Glomerular endothelial cell (primary cell): ENCODE results near the gene RPS21. TPM values are rescaled to one million over a fixed set of nuclear protein-coding genes. Genes with fewer than 3 reads are reported as not detected.

Experiments
- DNase-seq: peaks from one replicate; pipeline ENCODE4 v3.0.0-alpha.2; 2011; ENCODE audit warnings: low read depth, low spot score; ENCODE audit errors: extremely low read depth
- total RNA-seq: library from RNA; depleted of rRNA; stranded (reverse); fragments of >200 nt; gene quantifications from 2 replicates; pipeline ENCODE4 v1.2.3, GENCODE V29; 2015

RPS21 gene
- 1,159 and 2,475 TPM in 2 replicates for total RNA-seq

DNA sequence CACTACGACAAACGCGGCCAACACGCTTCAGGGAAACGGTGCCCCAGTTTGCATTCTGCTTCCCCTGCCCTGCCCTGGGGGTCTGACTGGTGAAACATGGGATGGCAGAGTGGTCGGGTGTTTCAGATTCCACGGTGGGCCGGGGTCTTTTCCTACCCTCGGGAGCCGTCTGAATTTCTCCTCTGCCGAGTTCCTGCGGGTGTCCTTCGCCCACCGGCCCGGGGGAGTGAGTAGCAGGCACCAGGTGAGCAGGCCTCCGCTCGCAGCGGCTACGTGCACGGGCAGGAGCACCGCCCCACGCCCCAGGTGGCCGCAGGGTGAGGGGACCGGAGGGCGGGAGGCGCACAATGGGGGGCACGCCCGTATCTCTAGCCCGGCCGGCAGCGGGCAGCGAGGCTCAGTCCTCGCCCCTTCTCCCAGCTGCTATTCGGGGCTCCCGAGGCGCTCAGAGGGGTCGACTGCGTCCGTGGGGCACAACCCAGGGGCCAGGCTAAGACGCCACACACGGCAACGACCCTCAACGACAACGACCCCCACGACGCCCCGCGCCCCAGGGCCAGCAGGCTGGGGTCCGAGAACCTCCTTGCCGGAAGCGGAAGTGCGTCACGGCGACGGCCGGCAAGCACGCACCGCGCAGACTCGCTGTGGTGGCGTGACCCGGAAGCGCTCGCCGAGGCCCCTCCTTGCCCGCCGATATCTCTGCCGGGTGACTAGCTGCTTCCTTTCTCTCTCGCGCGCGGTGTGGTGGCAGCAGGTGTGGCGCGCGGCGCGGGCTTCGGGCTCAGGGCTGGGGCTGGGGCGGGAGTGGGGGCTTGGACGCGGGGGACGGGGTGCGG lies at the start of gene RPS21:
Gene RPS21, plus strand, starts transcription at position 721 of the 836 bp plus-strand sequence. CDS start 236 bp downstream, outside the sequence.
- DNase-seq, result no peak

DNA sequence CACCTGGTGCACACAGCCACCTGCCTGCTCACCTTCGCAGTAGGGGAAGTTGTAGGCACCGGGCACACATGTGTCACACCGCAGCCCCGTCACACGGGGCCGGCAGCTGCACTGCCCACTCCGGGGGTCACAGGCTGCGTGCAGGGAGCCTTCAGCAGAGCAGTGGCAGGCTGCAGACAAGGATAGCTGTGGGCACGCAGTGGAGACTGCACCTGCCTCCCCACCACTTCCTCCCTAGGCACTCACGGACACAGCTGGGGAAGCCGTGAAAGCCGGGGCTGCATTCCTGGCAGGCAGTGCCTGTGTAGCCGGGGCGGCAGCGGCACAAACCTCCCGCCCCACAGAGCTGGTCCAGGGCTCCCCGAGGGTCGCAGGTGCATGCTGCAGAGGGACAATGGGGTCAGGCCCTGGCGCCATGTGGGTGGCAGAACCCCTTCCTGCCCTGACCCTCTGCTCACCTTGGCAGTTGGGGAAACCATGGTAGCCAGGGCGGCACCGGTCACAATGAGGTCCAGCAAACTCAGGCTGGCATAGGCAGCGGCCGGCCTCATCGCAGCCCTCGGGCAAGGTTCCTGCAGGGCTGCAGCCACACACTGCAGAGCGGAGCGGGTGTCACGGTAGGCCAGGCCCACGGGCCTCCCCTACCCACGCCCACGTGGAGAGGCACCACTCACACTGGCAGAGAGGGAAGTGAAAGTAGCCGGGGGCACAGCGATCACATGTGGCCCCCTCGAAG lies 49.2 kb upstream of the RPS21 start:
- no peak for DNase-seq

DNA sequence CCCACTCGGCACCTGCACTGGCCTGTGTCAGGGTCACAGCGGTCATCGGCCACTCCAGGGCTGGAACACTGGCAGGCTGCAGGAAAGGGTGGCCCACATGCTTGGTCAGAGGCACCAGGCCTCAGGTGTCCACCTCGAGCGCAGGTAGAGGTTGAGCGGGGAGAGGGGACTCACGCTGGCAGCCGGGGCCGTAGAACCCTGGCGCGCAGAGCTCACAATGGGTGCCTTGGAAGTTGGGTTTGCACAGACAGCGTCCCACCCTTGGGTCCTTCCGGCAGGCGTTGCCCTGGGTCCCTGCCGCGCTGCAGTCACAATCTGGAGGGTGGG lies 48.6 kb upstream of the RPS21 start:
- DNase-seq, result no peak

DNA sequence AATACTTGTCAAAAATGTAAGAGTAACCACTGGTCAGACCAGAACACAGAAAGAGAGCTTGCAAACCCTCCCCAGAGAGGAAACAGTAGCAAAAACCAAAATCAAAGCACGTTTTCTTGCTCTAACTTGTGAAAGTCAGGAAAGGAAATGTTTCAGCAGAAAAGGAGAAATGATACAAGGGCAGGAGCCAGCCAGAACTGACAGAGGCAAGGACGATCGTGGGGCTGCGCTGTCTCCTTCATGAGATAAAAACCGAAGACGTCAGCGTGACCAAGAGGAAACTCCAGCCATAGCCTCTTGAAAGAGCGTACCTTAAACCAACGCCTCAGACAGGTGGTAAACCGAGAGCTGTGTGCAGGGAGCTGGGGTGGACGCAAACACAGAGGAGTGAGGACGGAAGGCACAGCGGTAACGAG lies 47.2 kb upstream of the RPS21 start:
- DNase-seq, result no peak

DNA sequence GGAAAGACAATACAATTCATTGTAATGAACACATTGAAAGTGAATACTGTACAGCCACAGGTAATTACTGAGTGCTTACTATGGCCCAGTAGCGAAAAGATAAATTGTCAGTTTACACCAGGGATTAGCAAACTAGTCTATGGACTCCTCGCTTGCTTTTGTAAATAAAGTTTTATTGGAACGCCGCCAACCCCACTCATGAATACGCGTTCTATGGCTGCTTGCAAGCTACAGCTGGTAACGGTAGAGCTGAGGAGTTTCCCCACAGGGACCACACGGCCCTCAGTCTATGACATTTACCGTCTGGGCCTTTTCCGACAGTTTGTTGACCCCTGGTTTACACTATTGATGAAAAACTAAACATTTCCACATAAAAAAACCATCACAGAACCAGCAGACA lies 44.0 kb upstream of the RPS21 start:
- no peak for DNase-seq

DNA sequence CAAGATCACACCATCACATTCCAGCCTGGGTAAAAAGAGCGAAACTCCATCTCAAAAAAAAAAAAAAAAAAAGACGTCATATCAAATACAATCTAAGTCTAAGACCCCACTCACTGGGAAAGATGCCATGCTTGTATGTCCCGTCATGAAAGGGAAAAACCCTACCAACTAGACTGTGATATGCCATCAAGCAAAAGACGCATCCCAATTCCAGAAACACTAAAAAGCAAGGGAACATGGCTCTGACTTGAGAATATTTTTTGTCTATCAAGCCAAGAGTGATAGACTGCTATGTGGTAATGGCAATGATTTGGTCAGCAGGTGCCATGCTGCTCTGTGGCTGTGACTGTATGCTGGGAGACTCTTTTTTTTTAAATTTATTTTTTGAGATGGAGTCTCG lies 42.8 kb upstream of the RPS21 start:
- no peak for DNase-seq

DNA sequence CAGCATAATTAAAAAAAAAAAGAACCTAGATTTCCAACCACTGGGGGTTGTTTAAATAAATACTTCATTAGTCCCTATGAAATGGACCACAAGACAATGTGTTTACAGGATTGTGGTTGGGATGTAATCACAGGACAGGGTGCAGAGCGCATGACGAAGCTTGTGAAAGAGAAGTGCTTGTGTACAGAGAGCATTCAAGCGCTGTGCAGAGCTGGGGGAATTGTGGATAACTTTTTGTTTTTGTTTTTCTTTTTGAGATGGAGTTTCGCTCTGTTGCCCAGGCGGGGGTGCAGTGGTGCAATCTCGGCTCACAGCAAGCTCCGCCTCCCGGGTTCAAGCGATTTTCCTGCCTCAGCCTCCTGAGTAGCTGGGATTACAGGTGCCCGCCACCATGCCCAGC lies 42.1 kb upstream of the RPS21 start:
- no peak for DNase-seq

DNA sequence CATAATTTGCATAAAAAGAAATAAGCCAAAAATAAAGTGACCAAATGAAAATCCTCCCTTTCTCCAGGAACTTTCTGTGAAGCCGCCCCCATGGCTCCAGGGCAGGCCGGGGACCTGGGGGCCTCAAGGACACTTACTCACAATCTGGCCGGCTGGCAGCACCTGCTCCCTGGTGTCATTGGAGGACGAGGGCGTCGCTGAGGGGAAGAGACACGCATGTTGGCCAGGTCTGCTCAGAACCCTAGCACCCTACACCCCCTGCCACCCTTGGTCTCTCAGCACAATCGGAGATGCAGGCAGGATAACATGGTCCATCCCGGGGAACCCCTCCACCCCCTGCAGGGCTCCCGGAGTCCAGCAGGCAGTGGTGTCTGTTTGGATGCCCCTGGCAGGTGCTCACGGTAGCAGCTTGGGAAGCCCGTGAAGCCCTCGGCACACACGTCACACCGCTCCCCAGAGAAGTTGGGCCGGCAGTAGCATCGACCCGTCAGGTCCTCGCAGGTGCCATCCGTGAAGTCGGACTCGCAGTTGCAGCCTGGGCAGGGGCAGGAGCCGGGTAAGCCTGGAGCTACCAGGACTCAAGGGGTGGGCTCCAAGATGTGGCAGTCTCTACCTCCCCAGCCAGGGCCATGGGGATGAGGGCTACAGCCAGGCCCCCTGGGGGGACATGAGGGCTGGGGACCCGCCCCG lies 41.1 kb upstream of the RPS21 start:
- no peak for DNase-seq

DNA sequence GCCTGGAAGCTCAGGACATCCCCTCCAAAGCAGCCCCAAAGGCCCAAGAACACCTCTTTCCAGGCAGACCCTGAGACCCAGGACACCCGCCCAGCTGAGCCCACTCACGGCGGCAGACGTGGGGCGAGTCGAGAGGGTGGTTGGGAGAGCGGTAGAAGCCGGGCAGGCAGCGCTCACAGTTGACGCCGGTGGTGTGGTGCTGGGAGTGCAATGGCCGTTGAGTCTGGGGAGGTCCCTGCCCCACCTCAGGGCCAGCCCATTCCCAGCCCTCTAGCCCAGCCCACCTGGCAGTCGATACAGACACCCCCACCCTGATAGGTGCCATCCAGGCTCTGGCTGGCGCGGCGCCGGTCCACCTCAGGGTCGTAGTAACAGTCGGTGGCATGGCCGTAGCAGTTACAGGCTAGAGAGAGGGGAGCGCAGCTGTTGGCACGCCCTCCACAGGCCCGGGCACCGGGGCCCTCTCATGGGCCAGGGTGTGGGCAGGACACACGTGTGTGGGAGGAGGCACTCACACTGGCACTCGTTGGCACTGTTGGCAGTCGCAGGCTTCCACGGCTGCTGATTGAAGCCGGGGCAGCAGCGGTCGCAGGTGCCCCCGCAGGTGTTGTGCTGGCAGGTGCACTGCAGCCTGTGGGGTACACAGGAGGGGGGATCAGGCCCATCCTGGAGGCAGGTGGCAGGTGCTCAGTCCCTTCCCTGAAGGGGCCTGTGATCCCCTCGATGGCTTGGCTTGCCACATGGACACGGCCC lies 40.3 kb upstream of the RPS21 start:
- DNase-seq, result no peak

DNA sequence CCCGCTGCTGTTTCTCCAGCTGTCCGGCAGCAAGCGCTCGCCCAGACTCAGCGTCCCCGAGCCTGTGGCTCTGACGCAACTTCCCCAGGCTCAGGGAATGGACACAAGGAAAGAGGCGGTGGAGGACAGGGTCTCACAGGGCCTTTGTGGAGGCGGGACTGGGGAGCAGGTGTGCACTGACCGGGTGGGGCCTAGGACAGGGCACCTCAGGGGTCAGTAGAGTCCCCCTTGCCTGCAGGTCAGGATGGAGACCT lies 39.8 kb upstream of the RPS21 start:
- no peak for DNase-seq

DNA sequence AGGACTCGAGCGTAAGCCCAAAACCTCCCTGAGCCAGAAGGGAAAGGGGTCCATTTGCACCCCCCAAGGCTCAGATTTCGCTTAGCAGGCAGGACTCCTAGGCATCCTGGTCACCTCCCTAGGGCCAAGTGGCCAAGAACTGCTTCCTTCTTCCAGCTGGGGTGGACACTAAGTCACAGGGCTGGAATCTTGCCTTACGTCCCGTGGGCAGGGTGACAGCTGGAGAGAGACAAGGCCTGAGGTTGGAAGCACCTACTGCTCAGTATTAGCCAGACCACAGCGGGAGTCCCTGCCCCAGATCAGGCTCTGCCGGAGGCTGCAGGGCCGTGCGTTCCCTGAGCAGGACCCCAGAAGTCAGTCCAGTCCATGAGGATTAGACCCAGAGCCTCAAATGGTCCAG lies 39.5 kb upstream of the RPS21 start:
- no peak for DNase-seq

DNA sequence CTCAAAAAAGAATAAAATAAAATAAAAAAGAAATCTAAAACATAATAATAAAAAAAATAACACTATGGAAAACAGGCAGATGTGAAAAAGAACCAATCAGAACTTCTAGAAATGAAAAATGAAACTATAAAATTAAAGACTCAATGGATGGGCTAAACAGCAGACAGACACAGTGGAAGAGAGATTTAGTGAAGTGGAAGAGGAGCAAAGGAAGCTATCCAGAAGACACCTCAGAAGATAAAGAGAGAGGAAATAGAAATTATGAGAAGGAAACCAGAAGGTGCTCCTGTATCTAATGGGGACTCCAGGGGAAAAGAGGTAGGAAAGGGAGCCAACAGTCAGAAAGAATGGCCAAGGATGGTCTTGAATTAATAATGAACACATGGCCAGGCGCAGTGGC lies 38.3 kb upstream of the RPS21 start:
- no peak for DNase-seq

DNA sequence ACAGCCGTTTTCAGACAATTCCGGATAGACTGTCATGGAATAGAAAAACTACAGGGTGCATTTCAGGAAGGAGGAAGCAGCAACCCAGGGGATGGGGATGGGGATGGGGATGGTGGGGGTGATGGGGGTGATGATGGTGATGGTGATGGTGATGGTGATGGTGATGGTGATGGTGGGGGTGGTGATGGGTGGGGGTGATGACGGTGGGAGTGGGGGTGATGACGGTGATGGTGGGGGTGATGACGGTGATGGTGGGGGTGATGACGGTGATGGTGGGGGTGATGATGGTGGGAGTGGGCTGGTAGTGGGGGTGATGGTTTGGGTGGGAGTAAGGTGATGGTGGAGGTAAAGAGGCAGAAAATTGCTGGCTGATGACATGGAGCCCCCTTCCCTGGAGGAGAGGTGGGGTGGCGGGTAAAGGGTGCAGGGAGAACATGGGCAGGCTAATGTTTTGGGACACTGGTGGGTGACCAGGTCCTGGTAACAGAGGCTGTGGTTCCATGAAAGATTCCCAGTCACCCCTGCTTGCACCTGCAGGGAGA lies 37.3 kb upstream of the RPS21 start:
- DNase-seq, result no peak

DNA sequence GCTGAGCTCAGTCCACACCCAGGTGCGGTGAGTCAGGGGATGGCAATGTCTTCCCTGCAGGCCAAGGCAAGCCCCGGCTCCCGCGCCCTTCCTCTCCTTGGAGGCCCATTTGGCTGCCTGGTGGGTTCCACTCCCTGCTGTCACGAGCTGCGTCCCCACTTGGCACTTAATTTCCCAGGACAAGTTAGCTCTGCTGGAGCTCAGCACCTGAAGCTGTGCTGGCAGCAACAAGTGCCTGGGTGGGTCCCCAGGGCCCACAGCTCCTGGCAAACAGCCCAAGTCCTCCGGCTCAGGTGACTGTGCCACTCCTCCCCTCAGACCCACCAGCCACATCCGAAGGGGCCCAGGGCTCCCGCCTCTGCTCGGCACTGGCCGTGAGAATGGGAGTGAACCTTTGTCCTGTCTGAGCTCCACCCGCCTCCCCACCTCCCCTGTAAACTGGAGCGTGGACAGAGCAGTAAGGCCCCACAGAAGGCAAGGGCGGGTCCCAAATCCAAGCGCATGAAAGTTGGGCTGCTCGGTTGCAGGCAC lies 36.7 kb upstream of the RPS21 start:
- no peak for DNase-seq

DNA sequence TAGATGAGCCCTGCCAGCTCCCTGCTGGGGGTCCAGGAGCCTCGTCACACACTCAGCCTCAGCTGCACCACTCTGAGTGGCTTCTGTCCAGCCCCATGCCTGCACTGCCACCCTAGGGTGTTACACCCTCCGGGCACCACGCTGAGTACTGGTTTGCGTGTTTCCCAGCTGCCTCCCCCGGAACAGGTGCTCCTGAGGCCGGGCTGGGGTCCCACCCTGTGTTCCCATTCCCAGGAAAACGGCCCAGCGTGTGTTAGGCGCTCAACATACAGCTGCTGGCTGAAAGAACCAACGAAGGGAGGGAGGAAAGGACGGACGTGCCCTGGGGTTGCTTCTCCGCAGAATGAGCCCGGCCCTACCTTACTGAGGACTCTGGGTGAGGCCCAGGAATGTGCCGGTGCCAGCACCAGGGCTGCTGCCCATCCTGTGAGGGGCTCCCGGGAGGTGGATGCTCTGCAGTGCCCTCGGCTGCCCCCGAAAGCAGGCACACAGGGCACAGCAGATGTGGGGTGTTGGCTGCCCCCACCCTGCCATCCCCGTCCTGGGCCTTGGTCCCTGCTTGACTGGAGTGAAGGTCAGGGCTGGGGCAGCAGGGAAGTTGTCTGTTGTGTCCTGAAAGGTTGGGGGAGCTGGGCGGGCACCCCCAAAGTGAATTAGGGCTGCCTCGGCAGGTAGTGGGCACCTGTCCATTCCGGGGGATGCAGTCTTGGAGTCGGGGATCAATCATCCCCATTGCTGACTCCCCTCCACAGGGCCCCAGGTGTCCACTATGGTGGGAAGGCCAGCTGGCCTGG lies 36.1 kb upstream of the RPS21 start:
- no peak for DNase-seq

DNA sequence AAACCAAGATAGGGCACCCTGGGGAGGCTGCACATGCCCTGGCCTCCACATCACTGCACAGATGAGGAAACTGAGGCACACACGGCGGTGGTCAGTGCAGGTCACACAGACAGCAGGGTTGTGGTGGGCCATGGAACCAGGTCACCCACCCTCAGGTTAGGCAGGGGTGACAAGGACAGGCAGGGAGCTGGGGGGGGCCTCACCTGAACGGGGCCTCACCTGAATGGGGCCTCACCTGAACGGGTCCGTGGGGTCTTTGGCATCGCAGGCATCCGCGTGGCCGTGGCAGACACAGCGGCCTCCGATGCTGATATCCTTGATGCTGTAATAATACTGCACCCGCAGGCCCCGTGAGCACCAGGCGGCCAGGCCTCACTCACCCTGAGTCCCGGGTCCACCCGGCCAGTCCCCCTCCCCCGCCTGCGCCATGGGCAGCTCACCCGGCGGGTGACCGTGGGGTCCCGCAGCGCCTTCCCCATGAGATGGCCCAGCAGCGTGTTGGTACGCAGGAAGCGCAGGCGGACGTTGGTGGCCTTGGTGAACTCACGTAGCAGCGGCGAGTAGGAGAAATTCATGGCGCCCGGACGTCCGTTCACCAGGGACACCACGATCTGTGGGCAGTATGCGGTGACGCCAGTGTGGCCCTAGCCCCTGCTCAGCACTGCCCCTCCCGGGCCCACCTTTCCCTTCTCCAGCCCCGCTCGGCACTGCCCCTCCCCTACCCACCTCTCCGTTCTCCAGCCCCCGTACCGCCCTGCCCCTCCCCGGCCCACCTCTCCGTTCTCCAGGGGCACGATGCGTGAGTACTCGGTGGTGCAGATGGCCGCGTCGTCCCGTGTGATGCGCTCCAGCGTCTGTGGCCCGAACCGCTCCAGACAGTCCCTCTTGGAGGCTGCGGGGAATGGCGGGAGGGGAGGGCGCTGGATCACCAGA lies 35.2 kb upstream of the RPS21 start:
- no peak for DNase-seq

DNA sequence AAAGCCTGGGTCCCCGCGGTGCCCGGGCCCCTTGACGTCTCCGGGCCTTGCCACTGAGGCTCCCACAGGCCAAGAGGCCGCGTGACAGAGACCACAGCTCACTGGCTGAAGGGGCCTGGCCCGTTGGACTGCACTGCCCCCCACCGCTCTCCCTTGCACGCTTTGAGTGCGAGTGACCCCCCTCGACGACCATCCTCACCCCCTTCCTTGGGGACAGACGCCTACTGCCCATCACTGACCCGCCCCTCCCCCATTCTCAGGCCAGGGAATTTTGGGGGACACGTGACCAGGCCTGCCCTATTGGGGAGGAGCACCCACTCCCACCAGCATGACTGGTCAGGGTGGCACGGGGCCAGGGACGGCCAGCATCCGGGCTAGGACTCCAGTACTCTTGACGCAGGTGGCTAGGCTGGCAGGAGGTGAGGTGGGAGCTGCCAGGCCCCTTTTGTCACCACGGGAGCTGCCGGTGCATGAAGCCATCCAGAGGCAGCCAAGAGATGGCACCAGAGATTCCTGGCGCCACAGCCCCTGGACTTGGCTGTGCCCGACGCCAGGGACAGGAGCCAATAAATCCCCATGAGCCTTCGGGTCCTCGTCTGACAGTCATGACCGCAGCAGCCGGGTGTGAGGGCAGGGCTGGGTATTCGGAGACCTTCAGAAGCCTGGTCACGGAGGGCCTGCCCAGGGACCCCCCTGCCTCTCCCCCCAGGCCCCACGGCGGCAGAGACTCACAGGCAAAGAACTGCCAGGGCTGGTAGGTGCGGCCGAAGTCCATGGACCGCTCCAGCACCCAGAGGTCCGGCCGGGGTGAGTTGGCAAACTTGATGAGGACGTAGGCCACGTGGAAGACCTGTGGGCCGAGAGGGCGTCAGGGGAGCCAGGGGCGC lies 34.3 kb upstream of the RPS21 start:
- DNase-seq, result no peak
